BLaER1 (cell line): ENCODE data around the gene SLC43A1.
"Not testable (repeated sequence)": the region's sequence is repeated elsewhere in the genome, so short reads cannot be mapped to it uniquely, and the experiment has no call there.

ENCODE experiments used
- H3K27ac ChIP-seq: shearing (Covaris generic); formaldehyde crosslinking; 2 replicates; pipeline ENCODE4 v1.8.1; 2022
- H3K27me3 ChIP-seq: shearing (Covaris generic); formaldehyde crosslinking; 2 replicates; pipeline ENCODE4 v1.8.1; 2022
- H3K36me3 ChIP-seq: shearing (Covaris generic); formaldehyde crosslinking; 2 replicates; pipeline ENCODE4 v1.8.1; 2022
- H3K4me1 ChIP-seq: shearing (Covaris generic); formaldehyde crosslinking; 2 replicates; pipeline ENCODE4 v1.8.1; 2022
- H3K4me2 ChIP-seq: shearing (Covaris generic); formaldehyde crosslinking; 2 replicates; pipeline ENCODE4 v1.8.1; 2022
- H3K4me3 ChIP-seq: shearing (Covaris generic); formaldehyde crosslinking; 2 replicates; pipeline ENCODE4 v1.8.1; 2022
- H3K9ac ChIP-seq: shearing (Covaris generic); formaldehyde crosslinking; 2 replicates; pipeline ENCODE4 v1.8.1; 2022
- H3K9me3 ChIP-seq: shearing (Covaris generic); formaldehyde crosslinking; 2 replicates; pipeline ENCODE4 v1.8.1; 2022
- H4K20me1 ChIP-seq: shearing (Covaris generic); formaldehyde crosslinking; 2 replicates; pipeline ENCODE4 v1.8.1; 2022
- Cebpa-rat ChIP-seq: shearing (Covaris generic); IDR thresholded peaks from 2 replicates; pipeline ENCODE4 v1.8.1; 2022

The SLC43A1 gene

GRCh38 chr11:57459164-57460021, 56.1 kb downstream of the SLC43A1 start:
- no peak for TF ChIP-seq Cebpa-rat
- H3K9ac ChIP-seq: no peak overlapping the region

GRCh38 chr11:57458410-57459163, 56.9 kb downstream of the SLC43A1 start:
- Histone ChIP-seq H3K9ac (no peak overlapping the region), H3K9me3 (no peaks in the 10 kb centered on the region), H3K27ac (no peak overlapping the region), H3K4me1 (peaks cover 51% of the 10 kb centered on the region), H3K4me2 (peak overlapping the region; percentile 98), H4K20me1 (peaks cover 32% of the 10 kb centered on the region), H3K4me3 (peak overlapping the region; percentile 76), H3K27me3 (peaks cover 51% of the 10 kb centered on the region), H3K36me3 (no peaks in the 10 kb centered on the region)
- no peak for TF ChIP-seq Cebpa-rat

More at GRCh38 chr11:57459164-57460021, 56.1 kb downstream of the SLC43A1 start:
- no peak overlapping the region for H3K27ac ChIP-seq
- H3K4me1 ChIP-seq: peaks cover 59% of the 10 kb centered on the region
- H3K4me2 ChIP-seq: peak overlapping the region; percentile 98
- no peaks in the 10 kb centered on the region for H3K9me3 ChIP-seq
- H3K4me3 ChIP-seq: peak overlapping the region; percentile 76
- peaks cover 40% of the 10 kb centered on the region for H4K20me1 ChIP-seq
- no peaks in the 10 kb centered on the region for H3K36me3 ChIP-seq
- peaks cover 51% of the 10 kb centered on the region for H3K27me3 ChIP-seq

- Histone ChIP-seq H3K36me3 (no peaks in the 10 kb centered on the region), H3K4me2 (peak overlapping the region; percentile 98), H3K4me3 (peak overlapping the region; percentile 76), H3K4me1 (peaks cover 46% of the 10 kb centered on the region), H4K20me1 (peaks cover 27% of the 10 kb centered on the region), H3K9ac (no peak overlapping the region), H3K9me3 (no peaks in the 10 kb centered on the region), H3K27me3 (peaks cover 51% of the 10 kb centered on the region), H3K27ac (no peak overlapping the region)
- no peak for TF ChIP-seq Cebpa-rat
Measured at GRCh38 chr11:57458060-57458409, 57.5 kb downstream of the SLC43A1 start.

GRCh38 chr11:57457643-57458023, 57.9 kb downstream of the SLC43A1 start:
- Histone ChIP-seq H3K4me1 (peaks cover 42% of the 10 kb centered on the region), H3K27ac (no peak overlapping the region), H3K9me3 (no peaks in the 10 kb centered on the region), H3K4me3 (no peak overlapping the region), H4K20me1 (peaks cover 26% of the 10 kb centered on the region), H3K27me3 (peaks cover 51% of the 10 kb centered on the region), H3K4me2 (peak overlapping the region; percentile 98), H3K36me3 (no peaks in the 10 kb centered on the region), H3K9ac (no peak overlapping the region)
- no peak for TF ChIP-seq Cebpa-rat

GRCh38 chr11:57456960-57457642, 58.4 kb downstream of the SLC43A1 start:
- no peak for TF ChIP-seq Cebpa-rat

GRCh38 chr11:57453543-57454177, 61.8 kb downstream of the SLC43A1 start:
- peaks cover 14% of the 10 kb centered on the region for H3K27me3 ChIP-seq
- H3K4me3 ChIP-seq: no peak overlapping the region
- H3K4me2 ChIP-seq: no peak overlapping the region
- no peaks in the 10 kb centered on the region for H3K9me3 ChIP-seq
- no peaks in the 10 kb centered on the region for H3K36me3 ChIP-seq
- H3K4me1 ChIP-seq: peaks cover 10% of the 10 kb centered on the region
- no peak for TF ChIP-seq Cebpa-rat
- no peak overlapping the region for H3K9ac ChIP-seq
- H3K27ac ChIP-seq: no peak overlapping the region
- 0 out of 2 replicates have a peak, but pooled peaks cover 6% of the 10 kb centered on the region for H4K20me1 ChIP-seq

More at GRCh38 chr11:57456960-57457642, 58.4 kb downstream of the SLC43A1 start:
- H3K4me3 ChIP-seq: no peak overlapping the region
- H3K27ac ChIP-seq: no peak overlapping the region
- H3K9ac ChIP-seq: no peak overlapping the region
- peaks cover 36% of the 10 kb centered on the region for H3K4me1 ChIP-seq
- no peaks in the 10 kb centered on the region for H3K36me3 ChIP-seq
- H3K4me2 ChIP-seq: peak overlapping the region; percentile 98
- peaks cover 21% of the 10 kb centered on the region for H4K20me1 ChIP-seq
- H3K27me3 ChIP-seq: peaks cover 47% of the 10 kb centered on the region
- H3K9me3 ChIP-seq: no peaks in the 10 kb centered on the region

- Histone ChIP-seq H3K27me3 (no peaks in the 10 kb centered on the region), H3K4me2 (no peak overlapping the region), H3K4me3 (no peak overlapping the region), H4K20me1 (no peaks in the 10 kb centered on the region), H3K4me1 (no peaks in the 10 kb centered on the region), H3K9me3 (no peaks in the 10 kb centered on the region), H3K36me3 (no peaks in the 10 kb centered on the region), H3K27ac (no peak overlapping the region), H3K9ac (no peak overlapping the region)
- TF ChIP-seq Cebpa-rat: no peak
Measured at GRCh38 chr11:57446055-57446454, 69.4 kb downstream of the SLC43A1 start.

GRCh38 chr11:57445122-57445394, 70.4 kb downstream of the SLC43A1 start:
- not testable (repeated sequence) for H3K9ac ChIP-seq, H3K27ac ChIP-seq, H4K20me1 ChIP-seq, H3K27me3 ChIP-seq, H3K4me2 ChIP-seq, H3K36me3 ChIP-seq, H3K9me3 ChIP-seq, H3K4me3 ChIP-seq, H3K4me1 ChIP-seq

- H3K4me3 ChIP-seq: no peak overlapping the region
- no peaks in the 10 kb centered on the region for H3K27me3 ChIP-seq
- H3K4me2 ChIP-seq: no peak overlapping the region
- H3K27ac ChIP-seq: no peak overlapping the region
- H3K9ac ChIP-seq: no peak overlapping the region
- H3K4me1 ChIP-seq: no peaks in the 10 kb centered on the region
- no peak for TF ChIP-seq Cebpa-rat
- no peaks in the 10 kb centered on the region for H4K20me1 ChIP-seq
- no peaks in the 10 kb centered on the region for H3K36me3 ChIP-seq
- no peaks in the 10 kb centered on the region for H3K9me3 ChIP-seq
Measured at GRCh38 chr11:57444362-57445121, 71.0 kb downstream of the SLC43A1 start.
